PC-9 (cell line): ENCODE data around the gene CUX1.

Source experiments
- EZH2 ChIP-seq: fragments of 200-600 bp; sonication (generic); IDR thresholded peaks from 2 replicates; pipeline ENCODE4 v1.8.0; 2017; ENCODE audit warnings: antibody characterized with exemption, low read depth
- TF ChIP-seq, protein P1 (sequence below): fragments of 200-600 bp; sonication (generic); conservative IDR thresholded peaks from 2 replicates; pipeline ENCODE4 v1.6.1; 2017; ENCODE audit warnings: mixed run types, antibody characterized with exemption, mild to moderate bottlenecking, moderate library complexity

GRCh38 chr7:102197161-102197560, 379.7 kb downstream of the CUX1 start:
- TF ChIP-seq, protein P1, sequence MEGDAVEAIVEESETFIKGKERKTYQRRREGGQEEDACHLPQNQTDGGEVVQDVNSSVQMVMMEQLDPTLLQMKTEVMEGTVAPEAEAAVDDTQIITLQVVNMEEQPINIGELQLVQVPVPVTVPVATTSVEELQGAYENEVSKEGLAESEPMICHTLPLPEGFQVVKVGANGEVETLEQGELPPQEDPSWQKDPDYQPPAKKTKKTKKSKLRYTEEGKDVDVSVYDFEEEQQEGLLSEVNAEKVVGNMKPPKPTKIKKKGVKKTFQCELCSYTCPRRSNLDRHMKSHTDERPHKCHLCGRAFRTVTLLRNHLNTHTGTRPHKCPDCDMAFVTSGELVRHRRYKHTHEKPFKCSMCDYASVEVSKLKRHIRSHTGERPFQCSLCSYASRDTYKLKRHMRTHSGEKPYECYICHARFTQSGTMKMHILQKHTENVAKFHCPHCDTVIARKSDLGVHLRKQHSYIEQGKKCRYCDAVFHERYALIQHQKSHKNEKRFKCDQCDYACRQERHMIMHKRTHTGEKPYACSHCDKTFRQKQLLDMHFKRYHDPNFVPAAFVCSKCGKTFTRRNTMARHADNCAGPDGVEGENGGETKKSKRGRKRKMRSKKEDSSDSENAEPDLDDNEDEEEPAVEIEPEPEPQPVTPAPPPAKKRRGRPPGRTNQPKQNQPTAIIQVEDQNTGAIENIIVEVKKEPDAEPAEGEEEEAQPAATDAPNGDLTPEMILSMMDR, result no peak
- no peak for TF ChIP-seq EZH2
